Thoracic aorta (tissue), 2 donors: ENCODE data around the gene TUB. TPM values are rescaled to one million over a fixed set of nuclear protein-coding genes. Genes with fewer than 3 reads are reported as not detected.

ENCODE experiments used
- ATAC-seq: fragments of 150-250 bp; one replicate; pipeline ENCODE4 v1.8.0; 2017; ENCODE audit warnings: low read depth; ENCODE audit not compliant: insufficient number of reproducible peaks, low FRiP score
- DNase-seq: peaks from one replicate; pipeline ENCODE4 v3.0.0-alpha.2; 2020; ENCODE audit warnings: low spot score
- H3K27ac ChIP-seq, 2 donors: fragments of 200-600 bp; sonication (generic); 1 replicate in 1 of 2; 2 replicates in 1 of 2; pipeline ENCODE4 v1.5.1; 2016; ENCODE audit warnings: mild to moderate bottlenecking in 2 of 2, moderate library complexity in 2 of 2
- H3K27me3 ChIP-seq: fragments of 200-600 bp; sonication (generic); replicated peaks from 2 replicates; pipeline ENCODE4 v1.6.0; 2016; ENCODE audit warnings: mild to moderate bottlenecking; ENCODE audit not compliant: insufficient read depth
- H3K36me3 ChIP-seq: fragments of 200-600 bp; sonication (generic); one replicate; pipeline ENCODE4 v1.5.1; 2016
- H3K4me1 ChIP-seq, 2 donors: fragments of 200-600 bp; sonication (generic); 1 replicate in 1 of 2; 2 replicates in 1 of 2; pipeline versions ENCODE4 v1.5.1 to v1.6.0; 2016; ENCODE audit warnings: low read depth in 2 of 2, mild to moderate bottlenecking in 1 of 2; ENCODE audit not compliant: control insufficient read depth in 1 of 2
- H3K4me3 ChIP-seq: fragments of 200-600 bp; sonication (generic); 2 replicates; pipeline ENCODE4 v1.5.1; 2016; ENCODE audit warnings: mild to moderate bottlenecking
- H3K9me3 ChIP-seq: fragments of 200-600 bp; sonication (generic); 2 replicates; pipeline ENCODE4 v1.5.1; 2016
- total RNA-seq, 2 donors: library from RNA; depleted of rRNA; stranded (reverse); fragments of >200 nt; gene quantifications; one replicate each; pipeline versions ENCODE4 v1.1.0 to v1.2.3, GENCODE V29; 2016
- TF ChIP-seq, protein P1 (sequence below): fragments of 200-600 bp; sonication (generic); IDR thresholded peaks from one replicate; pipeline ENCODE4 v1.5.1; 2019; ENCODE audit warnings: antibody characterized with exemption

TUB gene
- total RNA-seq, 2 donors from 2014 or later = 6.9 to 8.9 TPM

DNA sequence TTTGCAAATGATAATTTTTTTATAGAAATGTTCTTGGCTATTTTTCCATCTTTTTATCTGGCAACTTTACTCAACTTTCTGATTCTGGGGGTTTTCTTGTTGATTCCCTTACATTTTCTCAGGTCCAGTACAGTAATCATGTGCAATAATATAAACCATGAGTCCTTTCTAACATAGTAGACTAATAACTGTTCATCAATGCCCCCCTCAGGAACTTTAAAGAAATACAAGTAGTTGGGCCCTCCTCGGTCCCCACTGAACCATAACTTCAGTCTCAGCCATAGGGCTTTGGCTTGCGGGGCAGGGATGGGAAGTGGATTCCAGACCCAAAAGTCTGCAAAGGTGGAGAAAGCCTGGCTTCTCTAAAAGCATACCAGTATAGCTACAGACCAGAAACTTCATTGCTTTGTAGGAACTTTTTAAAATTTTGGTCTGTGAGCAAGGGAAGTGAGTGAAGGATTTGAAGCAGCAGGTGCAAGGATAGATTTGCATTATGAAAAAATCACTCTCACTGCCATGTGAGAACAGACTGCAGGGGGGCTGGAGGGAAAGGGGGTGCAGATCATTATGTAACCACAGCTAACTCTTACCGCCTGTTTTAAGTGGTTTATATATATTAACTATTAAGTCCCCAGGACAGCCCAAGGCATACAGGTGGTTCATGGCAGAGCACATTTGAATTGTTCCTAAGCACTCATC lies 10.4 kb upstream of the TUB start:
- H3K27ac ChIP-seq = no peak overlapping the region
- peaks cover 0 to 10% of the 10 kb centered on the region in 2 donors for H3K4me1 ChIP-seq
- DNase-seq (no peak), ATAC-seq (no peak)
- no peak overlapping the region for H3K4me3 ChIP-seq
- no peaks in the 10 kb centered on the region for H3K27me3 ChIP-seq
- no peaks in the 10 kb centered on the region for H3K36me3 ChIP-seq
- no peaks in the 10 kb centered on the region for H3K9me3 ChIP-seq
- TF ChIP-seq, protein P1, sequence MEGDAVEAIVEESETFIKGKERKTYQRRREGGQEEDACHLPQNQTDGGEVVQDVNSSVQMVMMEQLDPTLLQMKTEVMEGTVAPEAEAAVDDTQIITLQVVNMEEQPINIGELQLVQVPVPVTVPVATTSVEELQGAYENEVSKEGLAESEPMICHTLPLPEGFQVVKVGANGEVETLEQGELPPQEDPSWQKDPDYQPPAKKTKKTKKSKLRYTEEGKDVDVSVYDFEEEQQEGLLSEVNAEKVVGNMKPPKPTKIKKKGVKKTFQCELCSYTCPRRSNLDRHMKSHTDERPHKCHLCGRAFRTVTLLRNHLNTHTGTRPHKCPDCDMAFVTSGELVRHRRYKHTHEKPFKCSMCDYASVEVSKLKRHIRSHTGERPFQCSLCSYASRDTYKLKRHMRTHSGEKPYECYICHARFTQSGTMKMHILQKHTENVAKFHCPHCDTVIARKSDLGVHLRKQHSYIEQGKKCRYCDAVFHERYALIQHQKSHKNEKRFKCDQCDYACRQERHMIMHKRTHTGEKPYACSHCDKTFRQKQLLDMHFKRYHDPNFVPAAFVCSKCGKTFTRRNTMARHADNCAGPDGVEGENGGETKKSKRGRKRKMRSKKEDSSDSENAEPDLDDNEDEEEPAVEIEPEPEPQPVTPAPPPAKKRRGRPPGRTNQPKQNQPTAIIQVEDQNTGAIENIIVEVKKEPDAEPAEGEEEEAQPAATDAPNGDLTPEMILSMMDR = no peak

- DNase-seq = no peak
- no peak overlapping the region for H3K4me3 ChIP-seq
- ATAC-seq = no peak
Measured at GRCh38 chr11:8071616-8072581, 9.1 kb upstream of the TUB start.

DNA sequence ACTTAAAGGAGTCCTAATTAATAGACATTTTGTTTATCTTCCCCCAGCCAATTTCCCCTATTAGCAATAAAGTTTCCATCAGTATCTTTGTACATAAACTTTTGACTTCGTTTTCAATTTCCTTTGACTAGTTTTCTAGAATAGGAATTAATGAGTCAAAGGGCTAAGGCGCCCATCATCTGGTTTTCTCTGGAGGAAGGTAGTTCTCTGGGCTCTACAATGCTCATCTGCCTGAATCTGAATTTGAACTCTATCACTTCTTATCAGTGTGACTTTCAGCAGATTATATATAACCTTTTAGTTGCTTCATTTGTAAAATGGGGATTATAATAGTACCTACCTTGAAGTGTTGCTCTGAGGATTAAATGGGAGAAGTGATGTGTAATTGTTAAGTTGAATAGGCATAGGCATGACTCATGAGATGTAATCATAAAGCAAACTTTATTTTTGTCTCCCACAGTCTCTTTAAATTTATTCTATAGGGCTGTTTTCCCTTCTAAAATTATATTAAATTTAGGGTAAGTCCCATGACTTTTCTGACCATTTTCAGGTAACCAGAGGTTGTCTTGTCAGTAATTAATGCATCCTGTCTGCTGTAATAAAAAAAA lies 5.8 kb upstream of the TUB start:
- Histone ChIP-seq H3K36me3 (no peaks in the 10 kb centered on the region), H3K4me3 (no peak overlapping the region), H3K4me1 (no peaks in the 10 kb centered on the region), H3K9me3 (no peaks in the 10 kb centered on the region), H3K27me3 (no peaks in the 10 kb centered on the region), H3K27ac (no peak overlapping the region)
- ATAC-seq (no peak), DNase-seq (no peak)
- TF ChIP-seq, protein P1 = no peak

More at GRCh38 chr11:8071616-8072581, 9.1 kb upstream of the TUB start:
- TF ChIP-seq, protein P1 = no peak
- Histone ChIP-seq H3K9me3 (no peaks in the 10 kb centered on the region), H3K27me3 (no peaks in the 10 kb centered on the region), H3K4me1 (peaks cover 0 to 10% of the 10 kb centered on the region in 2 donors), H3K27ac (no peak overlapping the region), H3K36me3 (no peaks in the 10 kb centered on the region)

DNA sequence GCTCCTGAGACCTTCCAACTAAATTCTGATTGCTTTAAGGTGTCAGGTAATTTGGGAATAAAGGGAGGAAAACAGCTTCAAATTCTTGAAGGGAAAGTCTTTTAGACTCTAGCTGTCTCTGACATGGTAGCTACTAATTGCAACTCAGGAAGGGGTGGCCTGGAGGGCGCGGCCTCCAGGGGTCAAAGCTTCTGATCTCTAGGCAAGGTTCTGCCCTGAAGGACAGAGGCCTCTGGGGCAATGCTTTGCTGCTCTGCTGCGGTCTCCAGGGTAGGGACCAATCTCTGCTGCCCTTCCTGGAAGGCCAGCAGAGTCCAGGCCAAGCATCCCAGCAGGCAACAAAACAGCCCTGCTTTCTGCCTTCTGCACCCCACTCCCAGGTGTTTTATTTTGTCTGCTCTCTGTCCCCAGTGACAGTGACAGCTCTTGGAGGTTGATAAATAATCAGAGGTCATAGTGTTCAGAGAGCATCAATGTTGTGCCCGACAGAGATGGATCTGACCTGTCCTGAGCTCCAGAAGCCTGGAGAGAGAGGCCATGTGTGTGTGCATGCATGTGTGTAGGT lies 1.8 kb upstream of the TUB start:
- ATAC-seq (no peak), DNase-seq (no peak)
- TF ChIP-seq, protein P1 = no peak
- Histone ChIP-seq H3K9me3 (no peaks in the 10 kb centered on the region), H3K27ac (no peak overlapping the region), H3K4me3 (no peak overlapping the region), H3K4me1 (peaks cover 0 to 23% of the 10 kb centered on the region in 2 donors), H3K36me3 (no peaks in the 10 kb centered on the region), H3K27me3 (no peaks in the 10 kb centered on the region)
